Fibroblast of skin of scalp (primary cell): ENCODE results near the gene DROSHA.
A peak's percentile ranks its signal among the peaks of the same experiment; 100 is the strongest.

Experiments used
- DNase-seq: peaks from one replicate; pipeline ENCODE4 v3.0.0-alpha.2; 2013

The DROSHA gene

DNA sequence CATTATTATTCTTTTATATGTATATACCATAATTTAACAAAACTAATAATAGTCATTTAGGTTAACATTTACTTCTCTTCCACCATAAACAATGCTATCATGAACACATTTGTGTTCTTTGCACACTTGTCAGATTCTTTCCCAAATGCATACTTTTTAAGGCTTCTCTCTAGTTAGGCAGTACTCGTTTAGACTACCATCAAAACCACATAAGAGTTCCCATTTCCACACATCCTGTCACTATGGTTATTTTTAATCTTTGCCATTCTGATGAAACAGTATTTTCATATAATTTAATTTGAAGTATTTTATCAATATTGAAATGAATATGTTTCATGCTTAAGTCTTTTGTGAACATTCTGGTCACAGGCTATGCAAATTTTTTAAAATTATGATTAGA, 15.1 kb downstream of the DROSHA start:
- DNase-seq, result no peak

DNA sequence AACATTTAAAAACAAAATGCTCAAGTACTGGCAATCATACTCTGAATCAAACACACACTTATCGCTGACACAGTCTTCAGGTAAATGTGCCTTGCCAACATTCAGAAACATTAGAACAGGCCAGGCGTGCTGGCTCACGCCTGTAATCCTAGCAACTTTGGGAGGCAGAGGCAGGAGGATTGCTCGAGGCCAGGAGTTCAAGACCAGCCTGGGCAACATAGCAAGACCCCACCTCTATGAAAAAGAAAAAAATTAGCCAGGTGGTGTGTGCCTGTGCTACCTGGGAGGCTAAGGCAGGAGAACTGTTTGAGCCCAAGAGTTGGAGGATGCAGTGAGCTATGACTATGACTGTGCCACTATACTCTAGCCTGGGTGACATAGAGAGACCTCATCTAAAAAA, 20.6 kb downstream of the DROSHA start:
- DNase-seq, result no peak

DNA sequence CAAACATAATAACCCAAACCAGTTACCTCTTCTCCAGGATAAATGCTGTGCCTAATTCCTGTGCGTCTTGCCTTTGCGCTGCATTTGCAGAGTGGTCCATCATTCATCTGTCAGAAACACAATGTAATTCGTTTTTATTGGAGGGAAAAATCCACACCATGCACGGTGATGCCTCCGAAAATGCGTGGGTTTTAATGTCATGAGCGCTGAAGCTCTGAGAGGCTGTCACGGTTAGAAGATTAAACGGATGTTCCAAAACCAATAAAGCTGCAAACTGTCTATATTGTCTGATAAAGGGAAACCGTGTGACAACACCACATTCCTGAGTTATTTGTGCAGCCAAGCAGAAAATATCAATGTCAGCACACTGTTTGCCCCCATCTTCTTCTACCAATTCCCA, 27.4 kb downstream of the DROSHA start:
- DNase-seq, result no peak

DNA sequence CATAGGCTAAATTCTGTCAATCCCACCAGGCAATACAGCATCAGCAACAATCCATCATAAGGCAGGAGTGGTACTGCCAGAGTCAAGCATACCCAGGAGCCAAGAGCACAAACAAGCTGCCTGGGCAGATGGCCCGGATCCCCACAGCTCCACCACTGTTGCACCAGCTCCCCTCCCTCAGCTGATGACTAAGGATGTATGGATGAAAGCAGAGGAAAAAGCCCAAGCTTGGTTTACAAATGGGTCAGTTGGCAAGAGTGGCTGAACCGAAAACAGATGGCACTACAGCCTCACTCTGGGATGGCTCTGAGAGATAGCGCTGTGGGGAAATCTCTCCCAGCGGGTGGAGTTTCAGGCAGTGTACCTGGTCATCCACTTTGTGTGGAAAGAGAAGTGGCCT, 29.4 kb downstream of the DROSHA start:
- DNase-seq, result no peak

DNA sequence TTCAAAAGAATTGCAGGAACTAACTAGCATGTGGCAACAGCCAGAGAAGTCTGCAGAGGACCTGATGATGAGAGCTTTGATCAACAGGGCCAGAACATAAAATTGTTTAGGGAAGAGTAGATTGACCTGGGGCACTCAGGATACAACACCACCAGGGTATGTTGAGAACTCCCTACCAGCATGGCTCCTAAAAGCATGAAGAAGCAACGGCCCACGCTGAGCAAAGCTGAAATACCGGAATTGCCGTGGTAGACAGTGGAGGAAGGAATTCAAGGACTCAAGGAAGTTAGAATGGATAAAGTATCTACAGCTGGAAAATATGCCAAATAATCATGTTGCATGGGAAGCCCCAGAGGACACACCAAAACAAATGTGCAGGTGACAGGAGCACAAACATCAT, 31.6 kb downstream of the DROSHA start:
- DNase-seq, result no peak

DNA sequence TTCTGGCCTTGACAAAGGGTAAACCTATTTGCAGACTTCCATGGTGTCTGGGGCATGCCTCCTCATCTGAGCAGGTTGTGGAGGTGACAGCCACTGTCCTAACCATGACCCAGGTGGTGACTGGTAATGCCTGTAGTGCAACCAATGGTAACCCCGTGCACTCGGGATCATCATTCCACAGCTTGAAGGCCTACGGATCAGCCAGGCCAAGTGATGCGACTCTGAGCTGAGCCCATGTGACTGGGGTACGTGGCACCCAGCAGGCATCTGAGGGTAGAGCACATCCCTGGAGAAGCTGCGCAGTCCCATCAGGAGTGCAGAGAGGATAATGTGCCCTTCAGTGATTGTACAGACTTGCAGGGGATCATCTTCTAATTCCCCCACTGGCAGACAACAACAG, 35.0 kb downstream of the DROSHA start:
- no peak for DNase-seq

DNA sequence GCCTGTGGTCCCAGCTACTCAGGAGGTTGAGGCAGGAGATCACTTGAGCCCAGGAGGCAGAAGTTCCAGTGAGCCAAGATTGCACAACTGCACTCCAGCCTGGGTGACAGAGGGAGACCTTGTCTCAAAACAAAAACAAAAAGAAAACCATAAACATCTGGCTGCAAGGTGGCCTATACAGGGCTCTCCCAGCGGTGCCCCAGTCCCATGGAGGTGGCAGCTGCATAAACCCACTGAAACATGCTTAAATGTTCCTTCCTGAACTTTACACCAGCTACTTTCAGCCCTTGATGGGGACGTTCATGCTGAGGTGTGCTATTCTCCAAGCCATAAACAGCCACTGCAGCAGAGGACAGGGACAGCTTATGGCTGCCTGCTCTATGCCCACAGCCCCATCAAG, 35.6 kb downstream of the DROSHA start:
- DNase-seq, result no peak

DNA sequence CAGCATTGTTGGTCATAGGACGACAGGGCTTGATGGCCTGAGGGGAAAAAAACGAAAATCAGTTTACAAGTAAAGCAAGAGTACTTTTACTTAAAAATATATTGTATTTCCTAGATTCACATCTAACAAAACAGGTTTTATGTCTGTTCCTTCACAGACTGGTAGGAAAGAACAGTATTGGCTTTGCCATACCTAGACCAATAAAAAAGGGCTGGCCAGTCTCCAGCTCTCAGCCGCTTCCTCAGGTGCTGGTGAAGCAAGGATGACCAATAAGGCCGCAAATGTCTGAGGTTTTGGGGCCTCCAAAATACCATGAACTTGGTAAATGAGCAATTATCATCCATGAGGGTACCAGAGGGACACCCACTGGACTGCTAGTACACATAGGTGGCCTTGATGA, 36.6 kb downstream of the DROSHA start:
- no peak for DNase-seq

DNA sequence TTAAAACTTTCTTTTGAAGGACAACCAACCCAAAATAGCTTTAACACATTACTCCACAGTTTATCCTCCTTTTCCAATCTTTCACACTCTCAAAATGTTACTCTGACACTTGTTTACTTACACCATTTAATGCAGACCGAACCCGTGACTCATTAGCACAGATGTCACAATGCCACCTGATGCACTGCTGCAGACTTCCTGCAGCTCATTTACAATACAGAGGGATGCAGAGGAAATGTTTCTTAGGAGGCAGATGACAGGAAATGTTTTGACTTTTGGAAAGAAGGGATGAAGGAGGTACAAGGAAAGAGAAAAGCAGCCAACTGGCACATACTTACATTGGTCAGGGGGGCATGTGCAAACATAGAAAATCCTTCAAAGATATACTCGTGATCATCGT, 39.0 kb downstream of the DROSHA start:
- DNase-seq, result no peak

DNA sequence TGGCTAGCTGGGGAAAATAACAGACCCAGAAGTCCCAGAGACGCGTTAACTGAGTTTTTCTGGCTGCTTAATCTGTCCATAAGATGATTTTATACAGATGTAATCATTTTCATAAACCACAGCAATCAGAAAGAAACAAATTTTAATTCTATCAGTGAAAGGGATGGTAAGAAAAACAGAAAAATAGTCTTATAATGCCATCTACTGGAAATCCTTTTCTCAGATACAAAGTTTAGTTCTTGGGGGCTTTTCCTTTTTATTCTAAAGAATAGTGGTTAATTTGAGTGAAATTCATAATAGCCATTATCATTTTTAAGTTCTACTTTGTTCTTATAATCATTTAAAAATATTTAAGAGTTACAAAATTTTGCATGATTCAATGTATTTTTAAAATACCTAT, 44.4 kb downstream of the DROSHA start:
- DNase-seq, result peak; percentile 5

DNA sequence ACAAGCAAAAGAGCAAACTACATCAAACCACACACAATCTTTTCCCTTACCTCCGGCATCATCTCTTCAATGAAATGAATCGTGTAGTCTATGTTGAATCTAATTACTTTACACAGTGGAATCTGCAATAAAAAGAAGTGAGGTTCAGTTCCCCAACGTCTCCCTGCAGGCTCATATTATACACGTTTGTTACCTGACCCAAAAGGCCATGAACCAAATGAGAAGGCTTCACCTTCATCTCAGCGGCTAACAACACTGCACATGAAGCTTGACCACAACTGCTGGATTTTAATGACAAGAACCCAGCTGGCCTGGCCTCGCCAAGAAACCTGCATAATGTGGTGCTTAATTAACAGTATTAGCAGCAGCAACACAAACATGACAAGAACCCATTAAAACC, 45.5 kb downstream of the DROSHA start:
- no peak for DNase-seq

DNA sequence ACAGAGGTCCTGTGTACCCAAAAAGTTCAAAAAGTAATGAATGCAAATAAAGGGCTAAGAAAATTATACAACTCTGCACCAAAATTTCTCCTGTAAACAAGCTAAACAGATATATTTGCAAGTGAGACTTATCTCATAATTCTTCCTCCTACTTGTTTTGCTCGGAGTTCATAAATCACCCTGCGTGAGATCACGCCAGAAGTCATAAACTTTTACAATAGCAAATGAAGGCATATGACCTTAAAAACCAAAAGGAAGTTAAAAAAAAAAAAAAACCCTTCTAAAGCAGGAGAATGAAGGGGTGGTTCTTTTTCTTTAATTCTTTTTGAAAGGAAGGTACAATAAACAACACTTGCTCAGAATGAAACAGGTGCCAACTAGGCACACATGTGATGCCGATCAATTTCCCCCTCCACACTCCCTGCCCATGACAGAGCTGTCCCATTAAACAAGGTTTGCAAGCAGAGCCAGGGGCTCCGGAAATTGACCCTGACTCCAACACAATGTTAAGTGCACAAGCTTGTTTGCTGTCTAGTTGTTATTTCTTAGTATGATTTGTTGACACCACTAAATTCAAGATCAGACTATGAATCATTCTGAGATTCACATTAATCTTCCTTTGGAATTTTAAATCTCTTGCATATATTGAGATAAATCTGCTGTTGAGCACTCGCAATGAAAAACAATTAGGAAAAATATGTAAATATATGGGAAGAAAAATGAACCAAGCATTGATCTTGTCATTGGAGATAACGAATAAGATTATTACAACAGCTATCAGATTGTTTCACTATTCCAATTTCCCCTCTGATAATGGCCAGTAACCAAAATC, 46.3 kb downstream of the DROSHA start:
- no peak for DNase-seq

DNA sequence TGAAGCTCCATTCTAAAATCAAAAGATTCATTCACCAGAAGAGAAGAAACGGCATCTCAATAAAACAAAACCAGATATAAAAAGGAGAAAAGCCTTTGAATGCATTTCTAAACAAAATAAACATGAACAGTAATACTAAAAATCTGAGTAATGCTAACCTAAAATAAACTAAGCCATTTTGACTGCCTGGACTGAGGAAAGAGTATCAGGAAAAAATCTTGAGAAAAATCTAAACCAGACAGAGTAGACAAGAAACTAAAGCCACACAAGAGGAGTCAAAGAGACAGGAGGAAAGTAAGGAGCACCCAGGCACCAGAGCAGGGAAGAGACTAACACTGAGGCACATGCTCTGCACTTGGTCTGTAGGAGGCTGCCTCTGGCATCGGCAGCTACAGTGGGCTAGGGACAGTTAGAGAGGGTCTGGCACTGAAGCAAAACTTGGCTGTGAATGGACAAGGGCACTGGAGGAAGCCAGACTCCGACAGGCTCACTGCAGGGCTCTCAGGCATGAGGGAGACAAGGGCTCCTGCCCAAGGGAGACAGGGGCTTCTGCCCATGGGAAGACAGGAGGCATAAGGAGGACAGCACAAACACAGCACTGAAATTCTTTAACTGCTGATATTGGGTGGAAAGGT, 50.2 kb downstream of the DROSHA start:
- no peak for DNase-seq

DNA sequence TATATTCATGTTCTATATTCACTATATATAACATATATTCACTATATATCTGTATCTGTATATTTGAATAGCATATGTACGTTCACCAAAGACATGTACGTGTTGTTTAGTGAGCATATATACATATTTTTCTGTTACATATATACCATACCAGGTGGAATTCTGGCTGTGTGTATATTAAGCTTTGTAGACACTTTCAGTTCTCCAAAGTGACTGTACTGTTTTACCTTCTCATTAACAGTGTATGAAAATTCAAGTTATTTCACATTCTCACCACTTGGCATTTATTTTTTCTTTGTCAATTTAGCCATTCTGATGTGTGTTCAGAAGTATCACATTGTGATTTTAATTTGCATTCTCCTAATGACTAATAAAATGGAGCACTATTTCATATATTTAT, 52.2 kb downstream of the DROSHA start:
- DNase-seq, result no peak

DNA sequence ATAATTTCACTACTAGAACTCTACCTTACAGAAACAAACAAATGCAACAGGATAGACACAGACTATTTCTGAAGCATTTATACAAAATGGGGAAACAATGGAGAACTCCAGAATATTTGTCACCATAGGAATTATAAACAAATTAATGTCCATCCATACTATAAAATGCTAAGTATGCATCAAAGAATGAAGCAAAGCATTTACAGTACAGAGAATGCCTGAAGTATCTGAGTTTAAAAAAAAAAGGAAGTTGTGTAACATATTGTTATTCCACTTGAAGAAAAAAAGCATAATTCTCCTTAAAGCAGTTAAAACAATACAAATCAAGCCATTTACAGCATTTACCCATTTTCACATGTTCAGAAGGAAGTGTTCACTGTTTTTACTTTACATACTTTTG, 53.0 kb downstream of the DROSHA start:
- peak; percentile 52 for DNase-seq

DNA sequence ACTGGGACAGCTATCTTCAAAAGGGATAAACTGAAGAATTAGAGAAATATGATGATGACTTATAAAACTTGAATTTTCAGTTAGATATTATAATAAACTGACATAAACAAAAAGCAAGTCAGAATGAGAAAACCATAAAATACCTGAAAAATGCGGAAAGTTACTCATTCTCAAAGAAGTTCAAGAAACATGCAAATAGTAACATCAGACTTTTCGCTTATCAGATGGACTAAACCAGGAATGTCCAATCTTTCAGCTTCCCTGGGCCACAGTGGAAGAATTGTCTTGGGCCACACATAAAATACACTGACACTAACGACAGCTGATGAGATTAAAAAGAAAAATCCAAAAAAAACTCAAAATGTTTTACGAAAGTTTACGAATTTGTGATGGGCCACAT, 53.9 kb downstream of the DROSHA start:
- DNase-seq, result no peak

DNA sequence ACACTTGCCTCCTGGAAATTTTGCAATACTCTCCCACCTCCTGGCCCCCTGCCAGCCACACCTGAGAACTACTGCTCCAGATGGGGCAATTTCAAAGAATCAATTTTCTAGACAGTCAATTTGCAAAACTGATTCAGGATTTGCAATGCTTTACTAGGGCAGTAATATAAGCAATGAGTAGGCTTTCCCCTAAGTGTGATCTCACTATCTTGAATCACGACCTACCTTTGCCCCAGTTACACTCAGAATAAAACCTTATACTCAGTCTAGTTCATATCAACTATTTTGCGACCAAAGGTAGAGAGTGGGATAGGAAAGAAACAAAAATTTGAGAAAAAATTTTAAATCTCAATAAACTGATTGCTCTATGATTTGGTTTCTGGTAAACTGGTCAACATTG, 54.4 kb downstream of the DROSHA start:
- DNase-seq, result no peak

DNA sequence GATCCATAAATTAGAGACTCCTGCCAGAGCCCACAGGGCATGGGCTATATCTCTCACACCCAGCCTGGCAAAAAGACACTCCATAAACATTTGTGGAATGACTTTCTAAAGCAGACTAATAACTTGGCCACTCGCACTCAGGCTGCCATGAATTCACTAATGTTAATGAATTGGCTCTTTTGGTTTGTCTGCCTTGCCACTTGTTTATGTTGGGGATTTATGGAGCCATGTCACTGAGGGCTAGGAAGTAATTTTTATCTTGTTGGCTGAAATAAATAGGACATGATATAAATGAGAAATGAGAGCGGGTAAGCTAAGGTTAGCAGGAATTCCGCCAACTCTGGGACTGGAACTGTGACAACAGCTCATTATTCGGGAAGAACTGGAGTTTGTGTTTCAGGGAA, 55.2 kb downstream of the DROSHA start:
- no peak for DNase-seq

DNA sequence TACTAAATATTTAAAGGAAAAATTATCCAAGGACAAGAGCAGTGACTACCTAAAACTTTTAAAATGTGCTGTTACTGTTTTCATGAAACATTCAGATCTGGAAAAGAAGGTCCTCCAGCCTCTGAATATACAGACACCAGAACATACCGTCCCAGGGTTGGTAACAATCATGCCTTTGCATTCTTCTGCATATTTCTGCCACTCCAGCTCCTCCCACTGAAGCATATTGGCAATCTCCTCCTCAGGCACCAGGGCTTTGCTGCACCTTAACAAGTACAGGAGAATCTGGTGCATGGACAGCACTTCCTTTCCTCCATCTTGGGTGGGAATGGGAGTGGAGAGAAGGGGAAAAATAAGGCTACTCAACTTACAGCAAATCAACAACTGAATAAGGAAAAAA, 60.0 kb downstream of the DROSHA start:
- peak; percentile 4 for DNase-seq

DNA sequence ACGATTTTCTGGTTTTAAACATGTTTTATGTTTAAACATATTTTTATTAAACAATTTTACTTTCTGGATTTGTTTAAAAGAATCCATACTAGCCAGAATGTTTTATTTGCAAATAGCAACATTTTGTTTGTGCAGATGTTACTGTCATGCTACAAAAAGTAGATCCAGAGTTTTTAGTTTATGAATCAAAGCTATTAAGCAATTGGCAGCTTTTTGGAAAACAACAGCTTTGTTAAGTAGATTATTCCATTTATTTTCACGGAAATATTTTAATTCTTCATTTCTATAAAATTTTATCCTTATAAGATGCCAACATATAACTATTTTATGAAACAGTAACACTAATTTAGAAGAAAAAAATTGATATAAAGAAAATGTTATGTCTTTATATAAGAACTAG, 60.9 kb downstream of the DROSHA start:
- no peak for DNase-seq

DNA sequence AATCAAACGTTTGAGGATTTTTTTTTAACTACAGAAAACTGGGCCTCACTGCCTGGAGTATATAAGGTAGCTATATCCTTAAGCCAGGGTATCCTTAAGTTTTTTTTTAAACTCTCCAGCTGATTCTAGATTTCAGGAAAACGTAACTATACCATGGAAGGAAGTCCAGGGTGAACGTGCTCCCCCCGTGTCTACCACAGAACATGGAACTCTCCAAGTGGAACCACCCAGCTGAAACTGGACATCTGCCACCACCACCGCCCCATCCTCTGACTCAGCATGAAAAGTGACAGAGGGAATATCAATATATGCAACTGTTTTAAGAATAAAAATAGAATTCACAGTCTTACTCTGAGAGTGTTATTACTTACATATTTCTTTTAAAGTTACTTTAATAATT, 61.3 kb downstream of the DROSHA start:
- DNase-seq, result peak; percentile 82

DNA sequence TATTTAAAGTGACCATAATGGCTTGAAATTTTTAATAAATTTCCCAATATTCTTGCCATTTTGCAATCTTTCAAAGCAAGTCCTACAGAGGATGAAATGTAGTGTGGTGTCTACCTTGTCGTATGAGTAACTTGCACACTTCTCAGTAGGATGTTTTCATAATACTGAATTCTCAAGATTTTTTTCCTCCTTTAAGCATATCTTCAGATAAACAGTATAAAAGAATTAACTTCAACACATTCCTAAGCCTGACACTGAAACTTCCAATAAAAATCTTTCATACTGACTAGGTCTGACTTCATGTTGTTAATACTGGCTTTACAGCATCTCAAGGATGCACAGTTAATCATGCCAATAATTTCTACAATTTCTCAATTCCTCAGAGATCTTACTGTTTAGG, 62.0 kb downstream of the DROSHA start:
- DNase-seq, result peak; percentile 46

DNA sequence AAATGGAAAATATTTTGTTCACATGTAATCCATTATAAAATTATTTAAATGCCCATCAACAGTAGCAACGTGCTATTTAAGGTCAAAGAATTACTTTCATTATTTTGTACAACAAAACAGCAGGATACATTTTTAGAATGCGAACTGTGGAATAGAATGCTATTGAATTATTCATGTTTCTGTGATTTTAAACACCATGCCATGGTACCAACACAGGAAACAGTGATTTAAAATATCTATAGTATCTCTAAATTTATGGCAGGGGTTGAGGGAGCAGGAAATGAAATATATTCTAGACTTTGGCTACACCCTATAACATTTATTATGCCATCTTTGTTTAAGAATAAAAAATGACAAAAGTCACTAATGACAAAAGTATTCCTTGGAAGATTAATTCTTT, 62.4 kb downstream of the DROSHA start:
- DNase-seq, result no peak

DNA sequence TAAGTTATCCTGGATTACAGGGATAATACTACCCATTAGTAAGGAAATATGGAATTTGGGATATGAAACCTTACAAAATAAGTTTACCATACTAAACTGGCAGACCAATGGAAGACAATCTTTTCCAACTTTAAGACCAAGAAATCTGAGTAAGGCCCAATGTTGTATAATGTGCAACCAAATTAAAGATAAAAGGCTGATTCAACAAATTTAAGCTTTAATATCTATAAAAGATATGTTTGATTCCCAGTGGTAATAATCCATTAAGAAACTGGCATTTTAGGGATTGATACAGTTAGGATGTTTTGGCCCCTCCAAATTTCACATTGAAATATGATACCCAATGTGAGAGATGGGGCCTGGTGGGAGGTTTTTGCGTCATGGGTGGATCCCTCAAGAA, 66.6 kb downstream of the DROSHA start:
- no peak for DNase-seq

DNA sequence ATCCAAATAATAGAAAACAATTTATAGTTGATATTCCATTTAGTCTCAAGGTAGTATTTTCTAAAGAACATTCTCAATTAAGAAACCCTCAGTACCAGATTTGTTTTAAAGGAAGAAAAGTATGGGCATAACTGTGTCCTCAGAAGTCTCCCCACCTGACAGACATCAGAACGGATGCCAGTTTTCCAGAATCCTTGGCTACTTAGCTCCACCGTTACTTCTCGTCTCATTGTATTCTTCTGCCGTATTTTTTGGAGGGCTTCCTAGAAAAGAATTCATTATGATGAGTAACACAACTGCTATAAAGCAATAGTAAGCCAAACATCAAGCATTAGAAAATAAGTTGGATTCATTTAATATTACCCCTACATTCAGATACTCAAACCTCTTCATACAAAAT, 67.8 kb downstream of the DROSHA start:
- no peak for DNase-seq
